Measurements from ENCODE around the gene PCSK7. TPM values are rescaled to one million over a fixed set of nuclear protein-coding genes. Genes with fewer than 3 reads are reported as not detected.

Gene PCSK7
- total RNA-seq, 1 experiment from 2014 or later = 132 TPM

GRCh38 chr11:117171404-117172061 is 60.3 kb downstream of the PCSK7 start:
- POLR2A ChIA-PET = interaction anchor here (0.6 kb wide), 1 partner anchor 607 kb away, joined by 6 read pairs; no protein-coding TSS in a partner anchor
- H3K4me3 Mint-ChIP-seq (ENCODE audit: unreplicated experiment) = no peak overlapping the region

GRCh38 chr11:117171007-117171403 is 60.9 kb downstream of the PCSK7 start:
- Mint-ChIP-seq H3K4me1 (ENCODE audit: low read depth, unreplicated experiment) (no peaks in the 10 kb centered on the region), H3K27me3 (ENCODE audit: insufficient read depth, unreplicated experiment) (no peaks in the 10 kb centered on the region), H3K36me3 (ENCODE audit: insufficient read depth, unreplicated experiment) (peaks cover 92% of the 10 kb centered on the region), H3K4me3 (ENCODE audit: unreplicated experiment) (no peak overlapping the region), H3K27ac (ENCODE audit: unreplicated experiment) (no peak overlapping the region), H3K9me3 (ENCODE audit: unreplicated experiment) (no peaks in the 10 kb centered on the region)
- no peaks in the 10 kb centered on the region for H3K36me3 ChIP-seq (ENCODE audit: control insufficient read depth, insufficient read depth, low read length)
- intact Hi-C loops (cut with micrococcal nuclease; ENCODE audit: unreplicated experiment) = no loop called here
- CTCF ChIA-PET = interaction anchor here (0.6 kb wide), 1 partner anchor 23 kb away, joined by 3 read pairs; no protein-coding TSS in a partner anchor
- no peak for DNase-seq
- no peaks in the 10 kb centered on the region for H3K9me3 ChIP-seq
- POLR2A ChIA-PET = no interaction called here
- no peak overlapping the region for H3K4me3 ChIP-seq (ENCODE audit: low read depth, low read length)
- BruUV-seq (replicated peaks) = no TSS peak
- no peaks in the 10 kb centered on the region for H3K27me3 ChIP-seq (replicated peaks; ENCODE audit: control insufficient read depth, insufficient read depth, low read length)
- H3K4me1 ChIP-seq = peaks cover 19% of the 10 kb centered on the region
- TF ChIP-seq, protein P1, sequence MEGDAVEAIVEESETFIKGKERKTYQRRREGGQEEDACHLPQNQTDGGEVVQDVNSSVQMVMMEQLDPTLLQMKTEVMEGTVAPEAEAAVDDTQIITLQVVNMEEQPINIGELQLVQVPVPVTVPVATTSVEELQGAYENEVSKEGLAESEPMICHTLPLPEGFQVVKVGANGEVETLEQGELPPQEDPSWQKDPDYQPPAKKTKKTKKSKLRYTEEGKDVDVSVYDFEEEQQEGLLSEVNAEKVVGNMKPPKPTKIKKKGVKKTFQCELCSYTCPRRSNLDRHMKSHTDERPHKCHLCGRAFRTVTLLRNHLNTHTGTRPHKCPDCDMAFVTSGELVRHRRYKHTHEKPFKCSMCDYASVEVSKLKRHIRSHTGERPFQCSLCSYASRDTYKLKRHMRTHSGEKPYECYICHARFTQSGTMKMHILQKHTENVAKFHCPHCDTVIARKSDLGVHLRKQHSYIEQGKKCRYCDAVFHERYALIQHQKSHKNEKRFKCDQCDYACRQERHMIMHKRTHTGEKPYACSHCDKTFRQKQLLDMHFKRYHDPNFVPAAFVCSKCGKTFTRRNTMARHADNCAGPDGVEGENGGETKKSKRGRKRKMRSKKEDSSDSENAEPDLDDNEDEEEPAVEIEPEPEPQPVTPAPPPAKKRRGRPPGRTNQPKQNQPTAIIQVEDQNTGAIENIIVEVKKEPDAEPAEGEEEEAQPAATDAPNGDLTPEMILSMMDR (IDR thresholded peaks at IDR 0.05; ENCODE audit: insufficient read depth in 1 of 2, low read depth in 1 of 2, low read length in 1 of 2, severe bottlenecking in 1 of 2, unreplicated experiment in 1 of 2) = no peak

More at GRCh38 chr11:117171404-117172061, 60.3 kb downstream of the PCSK7 start:
- Histone ChIP-seq H3K27me3 (replicated peaks; ENCODE audit: control insufficient read depth, insufficient read depth, low read length) (no peaks in the 10 kb centered on the region), H3K36me3 (ENCODE audit: control insufficient read depth, insufficient read depth, low read length) (no peaks in the 10 kb centered on the region), H3K9me3 (no peaks in the 10 kb centered on the region), H3K4me1 (peaks cover 19% of the 10 kb centered on the region), H3K4me3 (ENCODE audit: low read depth, low read length) (no peak overlapping the region)
- Mint-ChIP-seq H3K27ac (ENCODE audit: unreplicated experiment) (no peak overlapping the region), H3K36me3 (ENCODE audit: insufficient read depth, unreplicated experiment) (peaks cover 88% of the 10 kb centered on the region), H3K4me1 (ENCODE audit: low read depth, unreplicated experiment) (no peaks in the 10 kb centered on the region), H3K27me3 (ENCODE audit: insufficient read depth, unreplicated experiment) (no peaks in the 10 kb centered on the region), H3K9me3 (ENCODE audit: unreplicated experiment) (no peaks in the 10 kb centered on the region)
- intact Hi-C loops (cut with micrococcal nuclease; ENCODE audit: unreplicated experiment) = no loop called here
- BruUV-seq (replicated peaks) = no TSS peak
- TF ChIP-seq, protein P1 (IDR thresholded peaks at IDR 0.05; ENCODE audit: insufficient read depth in 1 of 2, low read depth in 1 of 2, low read length in 1 of 2, severe bottlenecking in 1 of 2, unreplicated experiment in 1 of 2) = no peak
- CTCF ChIA-PET = no interaction called here
- no peak for DNase-seq

GRCh38 chr11:117170210-117170609 is 61.7 kb downstream of the PCSK7 start:
- CTCF ChIA-PET = interaction anchor here (0.6 kb wide), 1 partner anchor 15 kb away, joined by 4 read pairs; no protein-coding TSS in a partner anchor
- H3K27ac Mint-ChIP-seq (ENCODE audit: unreplicated experiment) = no peak overlapping the region

More at GRCh38 chr11:117170210-117170609, 61.7 kb downstream of the PCSK7 start:
- H3K4me1 ChIP-seq = peaks cover 19% of the 10 kb centered on the region
- DNase-seq = no peak
- POLR2A ChIA-PET = interaction anchor here (0.6 to 0.8 kb wide), 3 partner anchors 8 to 81 kb away, joined by 4 to 6 read pairs (median 4); partner anchors contain the start of gene SIDT2
- no peaks in the 10 kb centered on the region for H3K9me3 ChIP-seq
- no peaks in the 10 kb centered on the region; the same call in 1 of the 2 replicates for H3K36me3 ChIP-seq (ENCODE audit: control insufficient read depth, insufficient read depth, low read length)
- Mint-ChIP-seq H3K4me3 (ENCODE audit: unreplicated experiment) (no peak overlapping the region), H3K9me3 (ENCODE audit: unreplicated experiment) (no peaks in the 10 kb centered on the region), H3K4me1 (ENCODE audit: low read depth, unreplicated experiment) (no peaks in the 10 kb centered on the region), H3K27me3 (ENCODE audit: insufficient read depth, unreplicated experiment) (no peaks in the 10 kb centered on the region), H3K36me3 (ENCODE audit: insufficient read depth, unreplicated experiment) (peaks cover 92% of the 10 kb centered on the region)
- no peak overlapping the region for H3K4me3 ChIP-seq (ENCODE audit: low read depth, low read length)
- no TSS peak for BruUV-seq (replicated peaks)
- intact Hi-C loops (cut with micrococcal nuclease; ENCODE audit: unreplicated experiment) = no loop called here
- TF ChIP-seq, protein P1 (IDR thresholded peaks at IDR 0.05; ENCODE audit: insufficient read depth in 1 of 2, low read depth in 1 of 2, low read length in 1 of 2, severe bottlenecking in 1 of 2, unreplicated experiment in 1 of 2) = no peak
- no peaks in the 10 kb centered on the region for H3K27me3 ChIP-seq (replicated peaks; ENCODE audit: control insufficient read depth, insufficient read depth, low read length)

Data from Caco-2 (cell line).